Liver (tissue), 3 donors: ENCODE measurements around the gene YTHDF2.

Experiments
- ATF3 ChIP-seq: IDR thresholded peaks from 2 replicates; pipeline ENCODE4 v1.6.1; 2016; ENCODE audit warnings: antibody characterized with exemption
- JUND ChIP-seq, 2 donors: IDR thresholded peaks; 2 replicates each; pipeline ENCODE4 v1.6.1; 2016; ENCODE audit warnings: antibody characterized with exemption in 2 of 2
- RXRA ChIP-seq, 2 donors: IDR thresholded peaks; 2 replicates each; pipeline ENCODE4 v1.6.1; 2017 to 2018; ENCODE audit warnings: antibody characterized with exemption in 2 of 2, mild to moderate bottlenecking in 1 of 2
- TF ChIP-seq, protein P1 (sequence below): fragments of 150-350 bp; IDR thresholded peaks from 2 replicates; pipeline ENCODE4 v1.5.1; 2017; ENCODE audit warnings: improper control_type of control experiment, low read depth, low read length; ENCODE audit not compliant: missing input control
- TF ChIP-seq, protein P2 (sequence below): IDR thresholded peaks from 2 replicates; pipeline ENCODE4 v1.6.1; 2016; ENCODE audit warnings: antibody characterized with exemption
- donor health status: healthy.
- donor health status: healthy.

DNA sequence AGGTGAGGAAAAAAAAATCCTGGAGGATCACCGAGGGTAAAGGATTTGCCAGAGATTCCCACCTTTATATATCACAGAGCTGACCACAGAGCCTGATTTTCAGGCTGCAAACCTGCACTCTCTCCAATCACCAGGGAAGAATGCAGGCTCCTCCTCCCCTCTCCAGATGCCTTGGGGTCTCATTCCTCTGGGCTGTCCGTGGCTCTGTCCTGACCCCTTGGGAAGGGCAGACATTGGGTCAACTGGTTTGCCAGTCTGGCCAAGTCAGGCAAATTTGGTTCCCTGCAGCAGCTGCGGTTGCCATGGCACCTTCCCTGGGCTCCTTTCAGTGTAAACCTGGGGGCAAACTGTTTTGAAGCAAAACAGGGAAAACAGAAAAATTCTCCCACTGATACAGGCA, 63.6 kb downstream of the YTHDF2 start:
- TF ChIP-seq JUND (IDR thresholded peaks at IDR 0.05) (no peak), ATF3 (no peak), RXRA (IDR thresholded peaks at IDR 0.05) (no peak)
- TF ChIP-seq, protein P1, sequence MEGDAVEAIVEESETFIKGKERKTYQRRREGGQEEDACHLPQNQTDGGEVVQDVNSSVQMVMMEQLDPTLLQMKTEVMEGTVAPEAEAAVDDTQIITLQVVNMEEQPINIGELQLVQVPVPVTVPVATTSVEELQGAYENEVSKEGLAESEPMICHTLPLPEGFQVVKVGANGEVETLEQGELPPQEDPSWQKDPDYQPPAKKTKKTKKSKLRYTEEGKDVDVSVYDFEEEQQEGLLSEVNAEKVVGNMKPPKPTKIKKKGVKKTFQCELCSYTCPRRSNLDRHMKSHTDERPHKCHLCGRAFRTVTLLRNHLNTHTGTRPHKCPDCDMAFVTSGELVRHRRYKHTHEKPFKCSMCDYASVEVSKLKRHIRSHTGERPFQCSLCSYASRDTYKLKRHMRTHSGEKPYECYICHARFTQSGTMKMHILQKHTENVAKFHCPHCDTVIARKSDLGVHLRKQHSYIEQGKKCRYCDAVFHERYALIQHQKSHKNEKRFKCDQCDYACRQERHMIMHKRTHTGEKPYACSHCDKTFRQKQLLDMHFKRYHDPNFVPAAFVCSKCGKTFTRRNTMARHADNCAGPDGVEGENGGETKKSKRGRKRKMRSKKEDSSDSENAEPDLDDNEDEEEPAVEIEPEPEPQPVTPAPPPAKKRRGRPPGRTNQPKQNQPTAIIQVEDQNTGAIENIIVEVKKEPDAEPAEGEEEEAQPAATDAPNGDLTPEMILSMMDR: no peak
- TF ChIP-seq, protein P2, sequence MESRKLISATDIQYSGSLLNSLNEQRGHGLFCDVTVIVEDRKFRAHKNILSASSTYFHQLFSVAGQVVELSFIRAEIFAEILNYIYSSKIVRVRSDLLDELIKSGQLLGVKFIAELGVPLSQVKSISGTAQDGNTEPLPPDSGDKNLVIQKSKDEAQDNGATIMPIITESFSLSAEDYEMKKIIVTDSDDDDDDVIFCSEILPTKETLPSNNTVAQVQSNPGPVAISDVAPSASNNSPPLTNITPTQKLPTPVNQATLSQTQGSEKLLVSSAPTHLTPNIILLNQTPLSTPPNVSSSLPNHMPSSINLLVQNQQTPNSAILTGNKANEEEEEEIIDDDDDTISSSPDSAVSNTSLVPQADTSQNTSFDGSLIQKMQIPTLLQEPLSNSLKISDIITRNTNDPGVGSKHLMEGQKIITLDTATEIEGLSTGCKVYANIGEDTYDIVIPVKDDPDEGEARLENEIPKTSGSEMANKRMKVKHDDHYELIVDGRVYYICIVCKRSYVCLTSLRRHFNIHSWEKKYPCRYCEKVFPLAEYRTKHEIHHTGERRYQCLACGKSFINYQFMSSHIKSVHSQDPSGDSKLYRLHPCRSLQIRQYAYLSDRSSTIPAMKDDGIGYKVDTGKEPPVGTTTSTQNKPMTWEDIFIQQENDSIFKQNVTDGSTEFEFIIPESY: no peak
